ENCODE measurements around the gene THAP9. TPM values are rescaled to one million over a fixed set of nuclear protein-coding genes. Genes with fewer than 3 reads are reported as not detected.

The THAP9 gene
- total RNA-seq, 1 donor from 2014 or later = 2.9 TPM

- Histone ChIP-seq H3K4me3 (ENCODE audit: low read depth, low read length) (no peak overlapping the region), H3K36me3 (ENCODE audit: control insufficient read depth, insufficient read depth, low read length) (no peaks in the 10 kb centered on the region), H3K27me3 (ENCODE audit: control insufficient read depth, insufficient read depth, low read length) (no peaks in the 10 kb centered on the region)
- TF ChIP-seq CTCF (IDR thresholded peaks at IDR 0.05; ENCODE audit: insufficient read depth, low read length, severe bottlenecking) = no peak
- peak; percentile 52 for DNase-seq (ENCODE audit: low read depth)
- FAIRE-seq = no peak
Measured at GRCh38 chr4:82957045-82957444, 56.5 kb downstream of the THAP9 start.

DNA sequence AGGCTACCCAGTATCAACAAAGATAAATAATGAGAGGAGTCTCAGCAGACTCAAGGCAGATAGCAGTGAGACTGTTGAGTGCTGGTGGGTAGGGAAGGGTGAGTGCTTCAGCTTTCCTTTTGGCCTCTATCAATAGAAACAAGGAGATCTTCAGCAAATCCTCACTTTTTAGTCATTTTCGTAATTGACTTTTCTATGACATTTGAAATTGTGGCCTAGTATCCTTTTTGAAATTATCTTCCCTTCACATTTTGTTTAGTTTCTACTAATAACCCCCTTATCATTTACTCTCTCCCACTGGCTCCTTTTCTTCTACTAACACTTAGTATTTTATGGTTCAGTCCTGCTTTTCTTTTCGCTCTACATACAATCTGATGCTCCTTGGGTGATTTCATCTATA, 65.2 kb downstream of the THAP9 start:
- DNase-seq (ENCODE audit: low read depth) (no peak), FAIRE-seq (no peak)
- TF ChIP-seq CTCF (IDR thresholded peaks at IDR 0.05; ENCODE audit: insufficient read depth, low read length, severe bottlenecking) = no peak
- Histone ChIP-seq H3K36me3 (ENCODE audit: control insufficient read depth, insufficient read depth, low read length) (no peaks in the 10 kb centered on the region), H3K27me3 (ENCODE audit: control insufficient read depth, insufficient read depth, low read length) (no peaks in the 10 kb centered on the region), H3K4me3 (ENCODE audit: low read depth, low read length) (no peak overlapping the region)

DNA sequence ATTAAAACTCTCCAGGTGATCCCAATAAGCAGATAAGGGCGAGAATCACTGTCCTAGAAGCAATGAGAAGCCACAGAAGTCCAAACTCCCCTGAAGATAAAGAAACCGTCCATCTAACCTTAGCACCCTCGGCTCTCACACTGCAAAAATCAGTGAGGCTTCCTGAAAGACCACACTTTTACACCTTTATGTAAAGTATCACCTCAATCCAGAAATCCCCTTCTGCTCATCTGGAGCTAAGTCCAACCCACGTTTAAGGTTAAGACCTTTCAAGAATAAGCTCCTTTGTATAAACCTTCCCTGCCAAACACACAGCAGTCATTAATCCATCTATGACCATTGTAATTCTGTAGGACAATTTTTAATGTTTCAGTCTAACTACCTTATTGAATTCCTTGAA, 68.4 kb downstream of the THAP9 start:
- Histone ChIP-seq H3K27me3 (ENCODE audit: control insufficient read depth, insufficient read depth, low read length) (no peaks in the 10 kb centered on the region), H3K36me3 (ENCODE audit: control insufficient read depth, insufficient read depth, low read length) (no peaks in the 10 kb centered on the region), H3K4me3 (ENCODE audit: low read depth, low read length) (no peak overlapping the region)
- no peak for TF ChIP-seq CTCF (IDR thresholded peaks at IDR 0.05; ENCODE audit: insufficient read depth, low read length, severe bottlenecking)
- no peak for FAIRE-seq
- no peak for DNase-seq (ENCODE audit: low read depth)

GRCh38 chr4:82969414-82969813, 68.9 kb downstream of the THAP9 start:
- Histone ChIP-seq H3K4me3 (ENCODE audit: low read depth, low read length) (no peak overlapping the region), H3K36me3 (ENCODE audit: control insufficient read depth, insufficient read depth, low read length) (no peaks in the 10 kb centered on the region), H3K27me3 (ENCODE audit: control insufficient read depth, insufficient read depth, low read length) (no peaks in the 10 kb centered on the region)
- DNase-seq (ENCODE audit: low read depth) (no peak), FAIRE-seq (no peak)
- TF ChIP-seq CTCF (IDR thresholded peaks at IDR 0.05; ENCODE audit: insufficient read depth, low read length, severe bottlenecking) = no peak

Other genes with a start within 250 kb of the THAP9 start
- 1.3 and 4.2 TPM in 2 replicates for gene SCD5, start 101.9 kb upstream of the THAP9 start, total RNA-seq
- 96.0 and 128 TPM in 2 replicates for gene SEC31A, start 9.6 kb upstream of the THAP9 start, total RNA-seq
- 6.6 and 9.6 TPM in 2 replicates for gene LIN54, start 110.1 kb downstream of the THAP9 start, total RNA-seq
- 41.6 and 42.2 TPM in 2 replicates for gene COPS4, start 134.4 kb downstream of the THAP9 start, total RNA-seq
- 0.79 and 4.4 TPM in 2 replicates for gene PLAC8, start 214.0 kb downstream of the THAP9 start, total RNA-seq